OCI-LY1 (cell line): Measurements from ENCODE around the gene TMEM45A.

Experiments used
- EZH2 ChIP-seq: fragments of 200-600 bp; sonication (generic), shearing (Covaris generic); IDR thresholded peaks from 2 replicates; pipeline ENCODE4 v1.8.0; 2017; ENCODE audit warnings: borderline replicate concordance, mixed run types, mild to moderate bottlenecking, antibody characterized with exemption, low read length, moderate library complexity, mixed read lengths
- TF ChIP-seq, protein P1 (sequence below): fragments of 200-600 bp; sonication (generic), shearing (Covaris generic); IDR thresholded peaks from 2 replicates; pipeline ENCODE4 v1.5.1; 2017; ENCODE audit warnings: mild to moderate bottlenecking, antibody characterized with exemption, low read length, moderate library complexity, mixed read lengths

DNA sequence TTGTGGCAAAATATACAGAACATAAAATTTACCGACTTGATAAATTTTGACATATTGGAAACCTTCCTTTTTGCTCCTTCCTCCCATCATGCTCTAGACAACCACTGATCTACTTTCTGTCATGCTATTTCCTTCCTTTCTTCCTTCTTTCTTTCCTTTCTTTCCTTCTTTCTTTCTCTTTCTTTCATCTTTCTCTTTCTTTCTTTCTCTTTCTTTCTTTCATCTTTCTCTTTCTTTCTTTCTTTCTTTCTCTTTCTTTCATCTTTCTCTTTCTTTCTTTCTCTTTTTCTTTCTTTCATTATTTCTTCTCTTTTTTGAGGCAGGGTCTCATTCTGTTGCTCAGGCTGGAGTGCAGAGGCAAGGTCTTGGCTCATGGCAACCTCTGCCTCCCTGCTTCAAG, 8.9 kb upstream of the TMEM45A start:
- TF ChIP-seq, protein P1, sequence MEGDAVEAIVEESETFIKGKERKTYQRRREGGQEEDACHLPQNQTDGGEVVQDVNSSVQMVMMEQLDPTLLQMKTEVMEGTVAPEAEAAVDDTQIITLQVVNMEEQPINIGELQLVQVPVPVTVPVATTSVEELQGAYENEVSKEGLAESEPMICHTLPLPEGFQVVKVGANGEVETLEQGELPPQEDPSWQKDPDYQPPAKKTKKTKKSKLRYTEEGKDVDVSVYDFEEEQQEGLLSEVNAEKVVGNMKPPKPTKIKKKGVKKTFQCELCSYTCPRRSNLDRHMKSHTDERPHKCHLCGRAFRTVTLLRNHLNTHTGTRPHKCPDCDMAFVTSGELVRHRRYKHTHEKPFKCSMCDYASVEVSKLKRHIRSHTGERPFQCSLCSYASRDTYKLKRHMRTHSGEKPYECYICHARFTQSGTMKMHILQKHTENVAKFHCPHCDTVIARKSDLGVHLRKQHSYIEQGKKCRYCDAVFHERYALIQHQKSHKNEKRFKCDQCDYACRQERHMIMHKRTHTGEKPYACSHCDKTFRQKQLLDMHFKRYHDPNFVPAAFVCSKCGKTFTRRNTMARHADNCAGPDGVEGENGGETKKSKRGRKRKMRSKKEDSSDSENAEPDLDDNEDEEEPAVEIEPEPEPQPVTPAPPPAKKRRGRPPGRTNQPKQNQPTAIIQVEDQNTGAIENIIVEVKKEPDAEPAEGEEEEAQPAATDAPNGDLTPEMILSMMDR, result no peak
- no peak for TF ChIP-seq EZH2
